Measurements from ENCODE around the gene TIMM17A.

GRCh38 chr1:201947697-201948008 is 7.7 kb upstream of the TIMM17A start:
- TF ChIP-seq EZH2 (IDR thresholded peaks at IDR 0.05; ENCODE audit: borderline replicate concordance) (no peak), CTCF (IDR thresholded peaks at IDR 0.05; ENCODE audit: poor library complexity) (no peak), EZH2phosphoT487 (IDR thresholded peaks at IDR 0.05; ENCODE audit: low read depth, severe bottlenecking, unreplicated experiment) (no peak)

Measured in hepatocyte (in vitro differentiated cells).